ENCODE data around the gene MASP1. TPM values are rescaled to one million over a fixed set of nuclear protein-coding genes. Genes with fewer than 3 reads are reported as not detected.
"Not testable (repeated sequence)": the region's sequence is repeated elsewhere in the genome, so short reads cannot be mapped to it uniquely, and the experiment has no call there.

Gene MASP1
- total and polyA plus RNA-seq, 7 experiments from 2014 or later = not detected

DNA sequence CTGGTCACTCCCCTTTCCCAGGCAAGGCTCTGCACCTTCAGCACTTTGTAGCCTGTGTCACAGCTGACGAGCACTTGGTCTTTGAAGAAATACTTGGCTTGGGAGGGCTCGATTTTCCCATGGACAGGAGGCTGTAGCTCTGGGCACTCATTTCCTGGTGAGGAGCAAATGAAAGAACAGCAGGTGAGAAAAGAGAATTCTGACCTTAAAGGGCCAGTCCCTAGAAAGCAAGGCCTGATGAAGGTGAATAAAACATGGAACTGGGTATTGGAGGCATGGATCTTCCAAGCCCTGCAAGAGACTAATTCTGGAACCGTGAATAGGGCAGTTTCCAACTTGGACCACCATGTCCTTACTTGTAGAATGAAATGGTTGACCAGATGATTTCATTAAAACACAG is 39.9 kb downstream of the MASP1 start:
- no peak for ATAC-seq

DNA sequence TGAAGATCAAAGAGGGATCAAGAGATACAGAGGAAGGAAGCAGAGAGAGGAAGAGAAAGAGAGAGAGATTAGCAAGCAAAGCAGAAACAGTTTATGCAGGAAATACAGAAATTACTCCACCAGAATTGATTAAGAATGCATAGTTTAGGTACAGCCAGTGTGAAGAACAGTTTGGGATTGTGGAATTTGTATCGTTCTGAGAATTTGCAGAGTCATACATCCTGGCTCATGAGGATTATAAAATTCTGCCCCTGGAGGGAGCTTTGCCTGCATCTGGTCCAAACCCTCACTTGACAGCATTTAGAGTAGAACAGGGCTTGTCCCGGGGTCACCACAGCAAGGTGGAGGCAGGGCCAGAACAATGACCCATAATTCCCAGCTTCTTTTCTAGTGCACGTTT is 44.1 kb downstream of the MASP1 start:
- ChIA-PET POLR2A (no interaction called here), CTCF (no interaction called here)
- Histone ChIP-seq H3K27me3 (ENCODE audit: control insufficient read depth in 2 of 2, insufficient read depth in 2 of 2, low read length in 2 of 2) (no peaks in the 10 kb centered on the region), H3K4me3 (ENCODE audit: low read length) (no peak overlapping the region), H3K9me3 (ENCODE audit: control insufficient read depth in 2 of 3, low read length in 3 of 3) (no peaks in the 10 kb centered on the region), H3K4me1 (ENCODE audit: control insufficient read depth in 2 of 2, insufficient read depth in 2 of 2, low read length in 2 of 2) (peaks cover 0 to 16% of the 10 kb centered on the region in 2 donors), H3K36me3 (ENCODE audit: control insufficient read depth in 2 of 3, insufficient read depth in 3 of 3, low read length in 3 of 3) (no peaks in the 10 kb centered on the region), H3K27ac (ENCODE audit: low read depth, low read length) (no peak overlapping the region)
- Mint-ChIP-seq H3K36me3 (no peaks in the 10 kb centered on the region), H3K27me3 (peaks cover 0 to 27% (median 0%) of the 10 kb centered on the region in 5 donors), H3K4me3 (peak overlapping the region; percentile 2 to 69 (median 38)), H3K27ac (no peak overlapping the region), H3K9me3 (peaks cover 0 to 2% (median 0%) of the 10 kb centered on the region in 11 donors), H3K4me1 (peaks cover 5 to 24% (median 15%) of the 10 kb centered on the region in 7 donors)
- no peak for ATAC-seq
- peak in 3 of 9 donors; percentile 3 to 8 (median 7) for DNase-seq
- intact Hi-C loops (cut with micrococcal nuclease) = no loop called here

More for the DNA sequence above, 39.9 kb downstream of the MASP1 start:
- ChIA-PET CTCF (no interaction called here), POLR2A (no interaction called here)
- no peaks in the 10 kb centered on the region for H3K36me3 ChIP-seq (ENCODE audit: control insufficient read depth in 2 of 3, insufficient read depth in 3 of 3, low read length in 3 of 3)
- Mint-ChIP-seq H3K4me3 (no peak overlapping the region), H3K4me1 (peaks cover 5 to 20% (median 15%) of the 10 kb centered on the region in 7 donors), H3K9me3 (peaks cover 0 to 2% (median 0%) of the 10 kb centered on the region in 11 donors), H3K27me3 (peaks cover 0 to 11% (median 0%) of the 10 kb centered on the region in 5 donors), H3K36me3 (no peaks in the 10 kb centered on the region), H3K27ac (no peak overlapping the region)
- no peak overlapping the region for H3K4me3 ChIP-seq (ENCODE audit: low read length)
- intact Hi-C loops (cut with micrococcal nuclease) = no loop called here
- H3K27me3 ChIP-seq (ENCODE audit: control insufficient read depth in 2 of 2, insufficient read depth in 2 of 2, low read length in 2 of 2) = no peaks in the 10 kb centered on the region
- peaks cover 0 to 14% of the 10 kb centered on the region in 2 donors for H3K4me1 ChIP-seq (ENCODE audit: control insufficient read depth in 2 of 2, insufficient read depth in 2 of 2, low read length in 2 of 2)
- no peak for DNase-seq
- H3K27ac ChIP-seq (ENCODE audit: low read depth, low read length) = no peak overlapping the region
- no peaks in the 10 kb centered on the region for H3K9me3 ChIP-seq (ENCODE audit: control insufficient read depth in 2 of 3, low read length in 3 of 3)

- Mint-ChIP-seq H3K27me3 (peaks cover 0 to 29% (median 5%) of the 10 kb centered on the region in 5 donors), H3K9me3 (peaks cover 0 to 6% (median 3%) of the 10 kb centered on the region in 11 donors), H3K36me3 (peaks cover 0 to 4% (median 0%) of the 10 kb centered on the region in 5 donors), H3K27ac (no peak overlapping the region), H3K4me1 (peaks cover 5 to 22% (median 15%) of the 10 kb centered on the region in 7 donors), H3K4me3 (no peak overlapping the region)
- H3K27me3 ChIP-seq (ENCODE audit: control insufficient read depth in 2 of 2, insufficient read depth in 2 of 2, low read length in 2 of 2) = no peaks in the 10 kb centered on the region
- H3K36me3 ChIP-seq (ENCODE audit: control insufficient read depth in 2 of 3, insufficient read depth in 3 of 3, low read length in 3 of 3) = no peaks in the 10 kb centered on the region
- intact Hi-C loops (cut with micrococcal nuclease) = no loop called here
- ATAC-seq (no peak), DNase-seq (no peak)
- no peak overlapping the region for H3K4me3 ChIP-seq (ENCODE audit: low read length)
- CTCF ChIA-PET = interaction anchor here (0.5 kb wide), 1 partner anchor 21 kb away, joined by 4 read pairs; no protein-coding TSS in a partner anchor
- no peak overlapping the region for H3K27ac ChIP-seq (ENCODE audit: low read depth, low read length)
- H3K4me1 ChIP-seq (ENCODE audit: control insufficient read depth in 2 of 2, insufficient read depth in 2 of 2, low read length in 2 of 2) = peaks cover 0 to 16% of the 10 kb centered on the region in 2 donors
- POLR2A ChIA-PET = no interaction called here
- H3K9me3 ChIP-seq (ENCODE audit: control insufficient read depth in 2 of 3, low read length in 3 of 3) = peaks cover 0 to 3% (median 0%) of the 10 kb centered on the region in 3 experiments
Observed at GRCh38 chr3:187243933-187244524, 47.5 kb downstream of the MASP1 start.

- ChIA-PET CTCF (no interaction called here), POLR2A (no interaction called here)
- Mint-ChIP-seq H3K9me3 (peaks cover 0 to 6% (median 3%) of the 10 kb centered on the region in 11 donors), H3K27me3 (peaks cover 0 to 24% (median 3%) of the 10 kb centered on the region in 5 donors), H3K27ac (no peak overlapping the region), H3K4me3 (no peak overlapping the region), H3K36me3 (peaks cover 0 to 4% (median 0%) of the 10 kb centered on the region in 5 donors), H3K4me1 (peaks cover 5 to 17% (median 12%) of the 10 kb centered on the region in 7 donors)
- H3K36me3 ChIP-seq (ENCODE audit: control insufficient read depth in 2 of 3, insufficient read depth in 3 of 3, low read length in 3 of 3) = no peaks in the 10 kb centered on the region
- no peak for DNase-seq
- no peak overlapping the region for H3K27ac ChIP-seq (ENCODE audit: low read depth, low read length)
- peak; percentile 10 for ATAC-seq
- intact Hi-C loops (cut with micrococcal nuclease) = no loop called here
- no peak overlapping the region for H3K4me3 ChIP-seq (ENCODE audit: low read length)
- H3K27me3 ChIP-seq (ENCODE audit: control insufficient read depth in 2 of 2, insufficient read depth in 2 of 2, low read length in 2 of 2) = no peaks in the 10 kb centered on the region
- peaks cover 0 to 15% of the 10 kb centered on the region in 2 donors for H3K4me1 ChIP-seq (ENCODE audit: control insufficient read depth in 2 of 2, insufficient read depth in 2 of 2, low read length in 2 of 2)
- peaks cover 0 to 3% (median 0%) of the 10 kb centered on the region in 3 experiments for H3K9me3 ChIP-seq (ENCODE audit: control insufficient read depth in 2 of 3, low read length in 3 of 3)
Observed at GRCh38 chr3:187242900-187243299, 48.6 kb downstream of the MASP1 start.

GRCh38 chr3:187242435-187242834 is 49.1 kb downstream of the MASP1 start:
- intact Hi-C loops (cut with micrococcal nuclease) = no loop called here
- CTCF ChIA-PET = no interaction called here
- H3K4me3 Mint-ChIP-seq = no peak overlapping the region
- peaks cover 3 to 12% (median 8%) of the 10 kb centered on the region in 7 donors for H3K4me1 Mint-ChIP-seq
- Histone ChIP-seq H3K36me3 (ENCODE audit: control insufficient read depth in 2 of 3, insufficient read depth in 3 of 3, low read length in 3 of 3) (no peaks in the 10 kb centered on the region), H3K27me3 (ENCODE audit: control insufficient read depth in 2 of 2, insufficient read depth in 2 of 2, low read length in 2 of 2) (no peaks in the 10 kb centered on the region), H3K27ac (ENCODE audit: low read depth, low read length) (no peak overlapping the region), H3K4me1 (ENCODE audit: control insufficient read depth in 2 of 2, insufficient read depth in 2 of 2, low read length in 2 of 2) (peaks cover 0 to 10% of the 10 kb centered on the region in 2 donors), H3K4me3 (ENCODE audit: low read length) (no peak overlapping the region), H3K9me3 (ENCODE audit: control insufficient read depth in 2 of 3, low read length in 3 of 3) (peaks cover 0 to 3% (median 0%) of the 10 kb centered on the region in 3 experiments)
- H3K27me3 Mint-ChIP-seq = peaks cover 0 to 24% (median 3%) of the 10 kb centered on the region in 5 donors
- POLR2A ChIA-PET = interaction anchor here (0.6 kb wide), 1 partner anchor 59 kb away, joined by 4 read pairs; no protein-coding TSS in a partner anchor
- DNase-seq (no peak), ATAC-seq (no peak)
- H3K27ac Mint-ChIP-seq = no peak overlapping the region
- H3K36me3 Mint-ChIP-seq = peaks cover 0 to 4% (median 0%) of the 10 kb centered on the region in 5 donors
- peaks cover 0 to 6% (median 3%) of the 10 kb centered on the region in 11 donors for H3K9me3 Mint-ChIP-seq

- H3K27me3 Mint-ChIP-seq; H3K27ac Mint-ChIP-seq; DNase-seq; H3K4me1 ChIP-seq (ENCODE audit: control insufficient read depth in 2 of 2, insufficient read depth in 2 of 2, low read length in 2 of 2); CTCF ChIA-PET; H3K27me3 ChIP-seq (ENCODE audit: control insufficient read depth in 2 of 2, insufficient read depth in 2 of 2, low read length in 2 of 2); H3K4me1 Mint-ChIP-seq; H3K4me3 ChIP-seq (ENCODE audit: low read length); H3K36me3 ChIP-seq (ENCODE audit: control insufficient read depth in 2 of 3, insufficient read depth in 3 of 3, low read length in 3 of 3); H3K9me3 ChIP-seq (ENCODE audit: control insufficient read depth in 2 of 3, low read length in 3 of 3); ATAC-seq; H3K4me3 Mint-ChIP-seq; H3K27ac ChIP-seq (ENCODE audit: low read depth, low read length); POLR2A ChIA-PET; H3K9me3 Mint-ChIP-seq; intact Hi-C loops (cut with micrococcal nuclease); H3K36me3 Mint-ChIP-seq: not testable (repeated sequence)
Observed at GRCh38 chr3:187238835-187239234, 52.7 kb downstream of the MASP1 start.

GRCh38 chr3:187238239-187238638 is 53.3 kb downstream of the MASP1 start:
- intact Hi-C loops (cut with micrococcal nuclease) = no loop called here
- Histone ChIP-seq H3K27me3 (ENCODE audit: control insufficient read depth in 2 of 2, insufficient read depth in 2 of 2, low read length in 2 of 2) (no peaks in the 10 kb centered on the region), H3K27ac (ENCODE audit: low read depth, low read length) (no peak overlapping the region), H3K4me1 (ENCODE audit: control insufficient read depth in 2 of 2, insufficient read depth in 2 of 2, low read length in 2 of 2) (no peaks in the 10 kb centered on the region), H3K36me3 (ENCODE audit: control insufficient read depth in 2 of 3, insufficient read depth in 3 of 3, low read length in 3 of 3) (no peaks in the 10 kb centered on the region), H3K9me3 (ENCODE audit: control insufficient read depth in 2 of 3, low read length in 3 of 3) (peaks cover 0 to 3% (median 0%) of the 10 kb centered on the region in 3 experiments), H3K4me3 (ENCODE audit: low read length) (no peak overlapping the region)
- H3K27ac Mint-ChIP-seq = no peak overlapping the region
- H3K36me3 Mint-ChIP-seq = peaks cover 0 to 4% (median 0%) of the 10 kb centered on the region in 5 donors
- no peak overlapping the region for H3K4me3 Mint-ChIP-seq
- CTCF ChIA-PET = no interaction called here
- H3K9me3 Mint-ChIP-seq = peaks cover 0 to 6% (median 3%) of the 10 kb centered on the region in 11 donors
- no peak for ATAC-seq
- POLR2A ChIA-PET = no interaction called here
- no peak for DNase-seq
- peaks cover 0 to 5% (median 0%) of the 10 kb centered on the region in 5 donors for H3K27me3 Mint-ChIP-seq
- no peaks in the 10 kb centered on the region for H3K4me1 Mint-ChIP-seq

Measured in naive thymus-derived CD4-positive, alpha-beta T cell (primary cell).